ENCODE measurements around the gene SUGCT.
"Not testable (repeated sequence)": the region's sequence is repeated elsewhere in the genome, so short reads cannot be mapped to it uniquely, and the experiment has no call there.

SUGCT gene

GRCh38 chr7:40117199-40117598 lies 17.6 kb upstream of the SUGCT start:
- H3K9me3 ChIP-seq (ENCODE audit: insufficient read depth, low read depth, low read length); H3K79me2 ChIP-seq (ENCODE audit: control insufficient read depth, insufficient read depth, low read length, poor library complexity); H3K4me2 ChIP-seq (ENCODE audit: low read length); H3K9ac ChIP-seq (ENCODE audit: low read length); H2AK5ac ChIP-seq (ENCODE audit: low read length); H3K27ac ChIP-seq (ENCODE audit: low read depth, low read length); H4K8ac ChIP-seq (ENCODE audit: low read depth, low read length); H2BK12ac ChIP-seq (ENCODE audit: low read length); H3K4ac ChIP-seq (ENCODE audit: low read depth, low read length); H3K18ac ChIP-seq (ENCODE audit: low read length); H3K27me3 ChIP-seq (ENCODE audit: insufficient read depth, low read length); H3K14ac ChIP-seq (ENCODE audit: low read length); H3K23ac ChIP-seq (ENCODE audit: low read length); H4K91ac ChIP-seq (ENCODE audit: low read depth, low read length); H2BK5ac ChIP-seq (ENCODE audit: low read depth, low read length, poor library complexity); H3K4me1 ChIP-seq (ENCODE audit: control insufficient read depth in 1 of 2, insufficient read depth in 2 of 2, low read length in 2 of 2); H3K79me1 ChIP-seq (ENCODE audit: low read length); H2BK120ac ChIP-seq (ENCODE audit: insufficient read depth, low read length, poor library complexity); H3K4me3 ChIP-seq (ENCODE audit: low read depth, low read length); H3K36me3 ChIP-seq (ENCODE audit: control insufficient read depth in 1 of 2, insufficient read depth in 2 of 2, low read length in 2 of 2); H2AFZ ChIP-seq (ENCODE audit: insufficient read depth, low read length, poor library complexity); H4K12ac ChIP-seq (ENCODE audit: low read depth, low read length): not testable (repeated sequence)
- peak; percentile 70 to 87 for DNase-seq
- WGBS (ENCODE audit: extremely low coverage, insufficient coverage, insufficient read length) = no CpG with 5 or more reads among the region's 9 CpGs

GRCh38 chr7:40118201-40118600 lies 16.6 kb upstream of the SUGCT start:
- not testable (repeated sequence) for H3K36me3 ChIP-seq (ENCODE audit: control insufficient read depth in 1 of 2, insufficient read depth in 2 of 2, low read length in 2 of 2); H4K8ac ChIP-seq (ENCODE audit: low read depth, low read length); H3K27ac ChIP-seq (ENCODE audit: low read depth, low read length); H2BK120ac ChIP-seq (ENCODE audit: insufficient read depth, low read length, poor library complexity); H2BK5ac ChIP-seq (ENCODE audit: low read depth, low read length, poor library complexity); H3K4me1 ChIP-seq (ENCODE audit: control insufficient read depth in 1 of 2, insufficient read depth in 2 of 2, low read length in 2 of 2); H2AK5ac ChIP-seq (ENCODE audit: low read length); H4K91ac ChIP-seq (ENCODE audit: low read depth, low read length); H3K18ac ChIP-seq (ENCODE audit: low read length); H3K4me2 ChIP-seq (ENCODE audit: low read length); H3K4ac ChIP-seq (ENCODE audit: low read depth, low read length); H3K79me2 ChIP-seq (ENCODE audit: control insufficient read depth, insufficient read depth, low read length, poor library complexity); H3K9me3 ChIP-seq (ENCODE audit: insufficient read depth, low read depth, low read length); H4K12ac ChIP-seq (ENCODE audit: low read depth, low read length); H2AFZ ChIP-seq (ENCODE audit: insufficient read depth, low read length, poor library complexity); H3K14ac ChIP-seq (ENCODE audit: low read length); H3K4me3 ChIP-seq (ENCODE audit: low read depth, low read length); H3K9ac ChIP-seq (ENCODE audit: low read length); H3K23ac ChIP-seq (ENCODE audit: low read length); H2BK12ac ChIP-seq (ENCODE audit: low read length); H3K27me3 ChIP-seq (ENCODE audit: insufficient read depth, low read length); H3K79me1 ChIP-seq (ENCODE audit: low read length)
- peak; percentile 23 to 77 for DNase-seq
- no CpG with 5 or more reads among the region's 7 CpGs for WGBS (ENCODE audit: extremely low coverage, insufficient coverage, insufficient read length)

- no peak overlapping the region for H2BK12ac ChIP-seq (ENCODE audit: low read length)
- no peak overlapping the region for H3K27ac ChIP-seq (ENCODE audit: low read depth, low read length)
- H3K27me3 ChIP-seq (ENCODE audit: insufficient read depth, low read length) = no peaks in the 10 kb centered on the region
- H4K8ac ChIP-seq (ENCODE audit: low read depth, low read length) = no peak overlapping the region
- H3K4me1 ChIP-seq (ENCODE audit: control insufficient read depth in 1 of 2, insufficient read depth in 2 of 2, low read length in 2 of 2) = peaks cover 0 to 2% of the 10 kb centered on the region in 2 experiments
- H3K23ac ChIP-seq (ENCODE audit: low read length) = no peak overlapping the region
- H3K79me1 ChIP-seq (ENCODE audit: low read length) = no peaks in the 10 kb centered on the region
- DNase-seq = no peak
- no peak overlapping the region for H4K91ac ChIP-seq (ENCODE audit: low read depth, low read length)
- no peak overlapping the region for H2AK5ac ChIP-seq (ENCODE audit: low read length)
- no peak overlapping the region for H2AFZ ChIP-seq (ENCODE audit: insufficient read depth, low read length, poor library complexity)
- H3K4me2 ChIP-seq (ENCODE audit: low read length) = no peak overlapping the region
- no peak overlapping the region for H3K18ac ChIP-seq (ENCODE audit: low read length)
- H4K12ac ChIP-seq (ENCODE audit: low read depth, low read length) = no peak overlapping the region
- H3K9ac ChIP-seq (ENCODE audit: low read length) = no peak overlapping the region
- WGBS (ENCODE audit: extremely low coverage, insufficient coverage, insufficient read length) = no CpG with 5 or more reads among the region's 5 CpGs
- H2BK5ac ChIP-seq (ENCODE audit: low read depth, low read length, poor library complexity) = no peak overlapping the region
- H3K79me2 ChIP-seq (ENCODE audit: control insufficient read depth, insufficient read depth, low read length, poor library complexity) = no peaks in the 10 kb centered on the region
- no peak overlapping the region for H3K4me3 ChIP-seq (ENCODE audit: low read depth, low read length)
- no peak overlapping the region for H3K4ac ChIP-seq (ENCODE audit: low read depth, low read length)
- H2BK120ac ChIP-seq (ENCODE audit: insufficient read depth, low read length, poor library complexity) = no peak overlapping the region
- H3K14ac ChIP-seq (ENCODE audit: low read length) = no peak overlapping the region
- H3K9me3 ChIP-seq (ENCODE audit: insufficient read depth, low read depth, low read length) = no peaks in the 10 kb centered on the region
- H3K36me3 ChIP-seq (ENCODE audit: control insufficient read depth in 1 of 2, insufficient read depth in 2 of 2, low read length in 2 of 2) = no peaks in the 10 kb centered on the region
Observed at GRCh38 chr7:40120020-40120419, 14.8 kb upstream of the SUGCT start.

- not testable (repeated sequence) for H3K79me2 ChIP-seq (ENCODE audit: control insufficient read depth, insufficient read depth, low read length, poor library complexity); H2BK120ac ChIP-seq (ENCODE audit: insufficient read depth, low read length, poor library complexity); H4K12ac ChIP-seq (ENCODE audit: low read depth, low read length); H2BK5ac ChIP-seq (ENCODE audit: low read depth, low read length, poor library complexity); H3K36me3 ChIP-seq (ENCODE audit: control insufficient read depth in 1 of 2, insufficient read depth in 2 of 2, low read length in 2 of 2); H3K4me2 ChIP-seq (ENCODE audit: low read length); H2BK12ac ChIP-seq (ENCODE audit: low read length); H3K14ac ChIP-seq (ENCODE audit: low read length); H4K91ac ChIP-seq (ENCODE audit: low read depth, low read length); H3K9me3 ChIP-seq (ENCODE audit: insufficient read depth, low read depth, low read length); H3K9ac ChIP-seq (ENCODE audit: low read length); H3K27me3 ChIP-seq (ENCODE audit: insufficient read depth, low read length); H3K4me3 ChIP-seq (ENCODE audit: low read depth, low read length); H2AFZ ChIP-seq (ENCODE audit: insufficient read depth, low read length, poor library complexity); H3K18ac ChIP-seq (ENCODE audit: low read length); H3K4me1 ChIP-seq (ENCODE audit: control insufficient read depth in 1 of 2, insufficient read depth in 2 of 2, low read length in 2 of 2); H3K79me1 ChIP-seq (ENCODE audit: low read length); H2AK5ac ChIP-seq (ENCODE audit: low read length); H3K27ac ChIP-seq (ENCODE audit: low read depth, low read length); H3K23ac ChIP-seq (ENCODE audit: low read length); H3K4ac ChIP-seq (ENCODE audit: low read depth, low read length); DNase-seq; H4K8ac ChIP-seq (ENCODE audit: low read depth, low read length)
- WGBS (ENCODE audit: extremely low coverage, insufficient coverage, insufficient read length) = no CpG with 5 or more reads among the region's 14 CpGs
Observed at GRCh38 chr7:40122100-40122939, 12.5 kb upstream of the SUGCT start.

Data from trophoblast cell (in vitro differentiated cells and primary cell).